Measurements from ENCODE around the gene ARHGDIB.

The ARHGDIB gene

GRCh38 chr12:14986449-14986848, 25.0 kb upstream of the ARHGDIB start:
- DNase-seq = no peak
- in situ Hi-C loops (cut with MboI; ENCODE audit: low pct_unique_long_range_greater_than_20kb, low sequenced_read_pairs) = no loop called here

GRCh38 chr12:14984766-14985285, 23.4 kb upstream of the ARHGDIB start:
- no peak for DNase-seq
- in situ Hi-C loops (cut with MboI; ENCODE audit: low pct_unique_long_range_greater_than_20kb, low sequenced_read_pairs) = no loop called here

GRCh38 chr12:14984036-14984435, 22.6 kb upstream of the ARHGDIB start:
- in situ Hi-C loops (cut with MboI; ENCODE audit: low pct_unique_long_range_greater_than_20kb, low sequenced_read_pairs) = no loop called here
- DNase-seq = no peak

- in situ Hi-C loops (cut with MboI; ENCODE audit: low pct_unique_long_range_greater_than_20kb, low sequenced_read_pairs) = no loop called here
- peak; percentile 52 for DNase-seq
Measured at GRCh38 chr12:14982991-14983390, 21.6 kb upstream of the ARHGDIB start.

- no peak for DNase-seq
- in situ Hi-C loops (cut with MboI; ENCODE audit: low pct_unique_long_range_greater_than_20kb, low sequenced_read_pairs) = no loop called here
Measured at GRCh38 chr12:14982562-14982961, 21.2 kb upstream of the ARHGDIB start.

GRCh38 chr12:14981049-14981448, 19.6 kb upstream of the ARHGDIB start:
- in situ Hi-C loops (cut with MboI; ENCODE audit: low pct_unique_long_range_greater_than_20kb, low sequenced_read_pairs) = no loop called here
- peak; percentile 51 for DNase-seq

GRCh38 chr12:14979468-14979867, 18.1 kb upstream of the ARHGDIB start:
- in situ Hi-C loops (cut with MboI; ENCODE audit: low pct_unique_long_range_greater_than_20kb, low sequenced_read_pairs) = no loop called here
- DNase-seq = no peak

- in situ Hi-C loops (cut with MboI; ENCODE audit: low pct_unique_long_range_greater_than_20kb, low sequenced_read_pairs) = no loop called here
- DNase-seq = no peak
Measured at GRCh38 chr12:14976658-14977057, 15.3 kb upstream of the ARHGDIB start.

GRCh38 chr12:14975457-14975856, 14.1 kb upstream of the ARHGDIB start:
- no peak for DNase-seq
- in situ Hi-C loops (cut with MboI; ENCODE audit: low pct_unique_long_range_greater_than_20kb, low sequenced_read_pairs) = no loop called here

- no peak for DNase-seq
- in situ Hi-C loops (cut with MboI; ENCODE audit: low pct_unique_long_range_greater_than_20kb, low sequenced_read_pairs) = no loop called here
Measured at GRCh38 chr12:14974633-14975032, 13.2 kb upstream of the ARHGDIB start.

GRCh38 chr12:14972816-14973215, 11.4 kb upstream of the ARHGDIB start, which contains the start of gene PDE6H:
PDE6H (plus strand) TSS chr12:14973042; CDS start chr12:14978013, 4,971 bp downstream.
- no peak for DNase-seq
- in situ Hi-C loops (cut with MboI; ENCODE audit: low pct_unique_long_range_greater_than_20kb, low sequenced_read_pairs) = no loop called here

- in situ Hi-C loops (cut with MboI; ENCODE audit: low pct_unique_long_range_greater_than_20kb, low sequenced_read_pairs) = no loop called here
- no peak for DNase-seq
Measured at GRCh38 chr12:14970473-14970872, 9.1 kb upstream of the ARHGDIB start.

- DNase-seq = no peak
- in situ Hi-C loops (cut with MboI; ENCODE audit: low pct_unique_long_range_greater_than_20kb, low sequenced_read_pairs) = no loop called here
Measured at GRCh38 chr12:14968478-14968877, 7.1 kb upstream of the ARHGDIB start.

- DNase-seq = no peak
- in situ Hi-C loops (cut with MboI; ENCODE audit: low pct_unique_long_range_greater_than_20kb, low sequenced_read_pairs) = no loop called here
Measured at GRCh38 chr12:14965221-14965620, 3.8 kb upstream of the ARHGDIB start.

- DNase-seq = no peak
- in situ Hi-C loops (cut with MboI; ENCODE audit: low pct_unique_long_range_greater_than_20kb, low sequenced_read_pairs) = no loop called here
Measured at GRCh38 chr12:14964406-14964805, 3.0 kb upstream of the ARHGDIB start.

GRCh38 chr12:14963520-14963919, 2.1 kb upstream of the ARHGDIB start:
- in situ Hi-C loops (cut with MboI; ENCODE audit: low pct_unique_long_range_greater_than_20kb, low sequenced_read_pairs) = no loop called here
- DNase-seq = no peak

- in situ Hi-C loops (cut with MboI; ENCODE audit: low pct_unique_long_range_greater_than_20kb, low sequenced_read_pairs) = no loop called here
- DNase-seq = no peak
Measured at GRCh38 chr12:14962797-14963196, 1.4 kb upstream of the ARHGDIB start.

- in situ Hi-C loops (cut with MboI; ENCODE audit: low pct_unique_long_range_greater_than_20kb, low sequenced_read_pairs) = no loop called here
- DNase-seq = peak; percentile 61
Measured at GRCh38 chr12:14962153-14962539, 745 bp upstream of the ARHGDIB start.

GRCh38 chr12:14960548-14961465, 594 bp downstream of the ARHGDIB start:
- in situ Hi-C loops (cut with MboI; ENCODE audit: low pct_unique_long_range_greater_than_20kb, low sequenced_read_pairs) = no loop called here
- DNase-seq = peak; percentile 95

GRCh38 chr12:14959916-14960496, 1.4 kb downstream of the ARHGDIB start:
- DNase-seq = no peak
- in situ Hi-C loops (cut with MboI; ENCODE audit: low pct_unique_long_range_greater_than_20kb, low sequenced_read_pairs) = no loop called here

Measured in KBM-7 (cell line).